Measurements from ENCODE around the gene TSPAN2.

GRCh38 chr1:115091572-115091971 is 2.3 kb upstream of the TSPAN2 start:
- no peak for TF ChIP-seq POLR2AphosphoS5 (IDR thresholded peaks at IDR 0.05; ENCODE audit: insufficient read depth, low read depth, low read length)
- TF ChIP-seq POLR2A (IDR thresholded peaks at IDR 0.05; ENCODE audit: low read depth, low read length) = no peak
- no peak for TF ChIP-seq CTCF (IDR thresholded peaks at IDR 0.05; ENCODE audit: extremely low read depth in 1 of 2, insufficient read depth in 1 of 2, low read depth in 1 of 2, low read length in 2 of 2)
- no peak for TF ChIP-seq EZH2 (IDR thresholded peaks at IDR 0.05; ENCODE audit: borderline replicate concordance, low read depth, low read length, severe bottlenecking)
- no peak for TF ChIP-seq MAX (IDR thresholded peaks at IDR 0.05; ENCODE audit: insufficient read depth, insufficient read length)
- no peak for TF ChIP-seq FOS (IDR thresholded peaks at IDR 0.05; ENCODE audit: borderline replicate concordance, insufficient read depth, low read length)

All from endothelial cell of umbilical vein (primary cell).